AG09319 (cell line): ENCODE results near the gene ELFN2.
"Not testable (repeated sequence)": the region's sequence is repeated elsewhere in the genome, so short reads cannot be mapped to it uniquely, and the experiment has no call there.

Experiments used
- DNase-seq: peaks from one replicate; pipeline ENCODE4 v3.0.0-alpha.2; 2010; ENCODE audit warnings: low read depth; ENCODE audit errors: extremely low read depth
- TF ChIP-seq, protein P1 (sequence below): IDR thresholded peaks from 2 replicates; pipeline ENCODE4 v1.5.1; 2011; ENCODE audit warnings: low read depth, mild to moderate bottlenecking, inconsistent platforms, low read length, moderate library complexity

Gene ELFN2

DNA sequence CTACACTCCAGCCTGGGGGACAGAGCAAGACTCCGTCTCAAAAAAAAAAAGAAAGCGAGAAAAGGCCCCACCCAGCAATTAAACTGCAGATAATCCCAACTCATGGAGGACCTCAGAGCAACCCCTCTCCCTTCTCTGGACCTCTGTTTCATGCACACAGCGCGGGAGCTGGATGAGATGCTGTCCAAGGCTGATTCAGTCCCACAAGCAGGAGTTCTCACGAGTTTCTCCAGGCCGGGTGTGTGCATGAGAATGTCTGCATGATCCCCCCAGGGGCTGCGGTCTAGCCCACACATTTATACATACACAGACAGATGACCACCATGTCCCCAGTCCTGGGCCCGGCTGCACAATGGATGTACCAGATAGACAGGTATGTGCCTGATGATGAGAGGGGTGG is 19.4 kb downstream of the ELFN2 start:
- TF ChIP-seq, protein P1, sequence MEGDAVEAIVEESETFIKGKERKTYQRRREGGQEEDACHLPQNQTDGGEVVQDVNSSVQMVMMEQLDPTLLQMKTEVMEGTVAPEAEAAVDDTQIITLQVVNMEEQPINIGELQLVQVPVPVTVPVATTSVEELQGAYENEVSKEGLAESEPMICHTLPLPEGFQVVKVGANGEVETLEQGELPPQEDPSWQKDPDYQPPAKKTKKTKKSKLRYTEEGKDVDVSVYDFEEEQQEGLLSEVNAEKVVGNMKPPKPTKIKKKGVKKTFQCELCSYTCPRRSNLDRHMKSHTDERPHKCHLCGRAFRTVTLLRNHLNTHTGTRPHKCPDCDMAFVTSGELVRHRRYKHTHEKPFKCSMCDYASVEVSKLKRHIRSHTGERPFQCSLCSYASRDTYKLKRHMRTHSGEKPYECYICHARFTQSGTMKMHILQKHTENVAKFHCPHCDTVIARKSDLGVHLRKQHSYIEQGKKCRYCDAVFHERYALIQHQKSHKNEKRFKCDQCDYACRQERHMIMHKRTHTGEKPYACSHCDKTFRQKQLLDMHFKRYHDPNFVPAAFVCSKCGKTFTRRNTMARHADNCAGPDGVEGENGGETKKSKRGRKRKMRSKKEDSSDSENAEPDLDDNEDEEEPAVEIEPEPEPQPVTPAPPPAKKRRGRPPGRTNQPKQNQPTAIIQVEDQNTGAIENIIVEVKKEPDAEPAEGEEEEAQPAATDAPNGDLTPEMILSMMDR: no peak
- DNase-seq: no peak

DNA sequence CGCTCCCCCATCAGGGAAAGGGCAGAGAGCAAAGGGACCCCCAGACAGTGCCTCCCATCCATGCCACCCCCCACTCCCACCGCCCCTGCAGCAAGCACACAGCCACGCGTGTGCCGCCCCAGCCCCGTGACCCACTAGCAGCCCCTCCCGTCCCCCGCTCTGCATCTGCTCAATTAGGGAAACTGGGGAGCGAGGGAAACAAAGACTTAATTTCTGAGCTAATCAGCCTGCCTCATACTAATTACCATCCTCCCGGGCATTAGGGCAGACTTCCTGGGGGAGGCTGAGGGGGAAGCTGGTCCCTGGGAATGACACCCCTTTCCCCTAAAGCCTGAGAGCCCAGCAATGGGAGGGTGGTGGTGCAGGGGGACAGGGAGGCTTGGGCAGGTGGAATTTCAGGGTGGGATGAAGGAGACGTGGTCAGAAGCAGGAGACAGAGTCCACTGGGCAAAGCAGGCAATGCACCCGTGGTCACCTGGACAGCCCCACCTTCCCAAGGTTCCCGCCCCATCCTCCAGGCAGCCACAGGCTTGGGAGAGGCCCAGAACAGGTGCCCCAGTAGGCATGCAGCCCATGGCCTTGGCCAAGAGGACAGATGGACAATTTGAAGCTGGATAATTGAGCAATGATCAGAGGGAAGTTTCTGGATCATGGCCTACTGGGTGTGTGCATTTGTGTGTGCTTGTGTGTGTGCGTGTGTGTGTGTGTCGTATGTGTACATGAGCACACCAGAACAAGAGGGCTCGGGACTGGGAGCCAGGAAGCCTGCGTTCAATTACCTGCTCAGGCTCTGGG is 20.6 kb downstream of the ELFN2 start:
- TF ChIP-seq, protein P1: no peak
- DNase-seq: no peak

DNA sequence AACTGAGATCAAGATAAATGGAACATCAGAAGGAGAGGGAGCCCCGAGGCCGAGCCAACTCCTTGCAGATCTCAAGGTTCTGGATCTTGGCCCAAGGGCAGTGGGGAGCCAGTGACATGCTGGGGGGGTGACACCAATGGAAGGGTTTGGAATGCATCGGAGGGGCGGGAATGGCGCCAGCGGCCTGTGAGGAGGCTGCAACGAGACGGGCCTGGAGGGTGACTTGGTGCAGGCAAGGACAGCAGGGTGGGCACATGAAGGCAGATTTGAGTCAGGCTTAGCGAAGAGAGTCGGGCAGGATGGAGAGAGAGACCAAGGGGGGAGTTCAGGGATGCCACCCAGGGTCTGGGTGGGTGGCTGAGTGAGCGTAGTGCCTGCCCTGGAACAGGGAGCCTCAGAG is 23.2 kb downstream of the ELFN2 start:
- no peak for DNase-seq
- TF ChIP-seq, protein P1: no peak

DNA sequence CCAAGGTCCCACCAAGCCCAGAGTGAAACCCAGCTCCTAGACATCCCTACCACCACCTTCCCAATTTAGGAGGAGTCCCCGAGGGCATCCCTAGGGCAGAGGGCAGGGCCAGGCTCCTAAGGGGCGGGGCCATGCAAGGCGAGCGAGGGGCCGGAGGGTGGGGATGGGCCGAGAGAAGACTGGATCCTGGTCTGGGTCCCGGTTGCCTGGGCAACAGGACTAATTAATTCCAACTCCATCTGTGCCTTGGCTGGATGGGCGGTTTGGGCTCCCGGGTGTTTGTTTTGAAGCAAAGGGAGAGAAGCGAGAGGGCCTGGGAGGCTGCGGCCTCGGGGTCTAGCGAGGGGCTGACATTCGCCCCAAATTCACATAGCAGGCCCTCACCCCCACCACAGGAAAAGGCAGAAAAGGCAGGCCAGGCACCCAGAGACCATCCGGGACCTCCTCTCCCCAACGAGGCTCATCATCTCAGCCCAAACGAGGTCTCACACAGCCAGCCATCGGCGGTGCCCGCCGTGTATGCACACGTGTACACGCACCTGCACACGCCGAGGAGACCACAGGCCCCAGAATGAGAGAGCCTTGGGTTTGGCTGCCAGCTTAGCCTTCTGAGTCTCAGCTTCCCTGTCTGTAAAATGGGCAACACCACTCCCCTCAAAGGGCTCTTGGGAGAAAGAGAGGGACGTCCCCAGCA is 23.9 kb downstream of the ELFN2 start:
- no peak for DNase-seq
- TF ChIP-seq, protein P1: no peak

DNA sequence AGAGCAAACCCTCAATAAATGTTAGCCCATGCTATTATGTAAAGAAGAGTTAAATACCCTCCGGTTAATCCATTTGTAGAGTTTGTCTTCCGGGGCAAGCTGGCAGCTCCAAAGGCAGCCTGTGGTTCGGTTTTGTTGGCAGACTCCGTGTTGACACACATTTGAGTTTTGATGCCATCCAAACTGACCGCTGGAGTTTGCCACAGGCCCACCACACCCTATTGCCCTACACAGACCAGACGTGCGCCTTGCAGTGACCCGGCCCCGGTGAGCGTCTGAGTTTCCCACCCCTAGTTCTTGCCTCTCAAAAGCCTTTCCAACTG is 25.1 kb downstream of the ELFN2 start:
- TF ChIP-seq, protein P1: no peak
- no peak for DNase-seq

DNA sequence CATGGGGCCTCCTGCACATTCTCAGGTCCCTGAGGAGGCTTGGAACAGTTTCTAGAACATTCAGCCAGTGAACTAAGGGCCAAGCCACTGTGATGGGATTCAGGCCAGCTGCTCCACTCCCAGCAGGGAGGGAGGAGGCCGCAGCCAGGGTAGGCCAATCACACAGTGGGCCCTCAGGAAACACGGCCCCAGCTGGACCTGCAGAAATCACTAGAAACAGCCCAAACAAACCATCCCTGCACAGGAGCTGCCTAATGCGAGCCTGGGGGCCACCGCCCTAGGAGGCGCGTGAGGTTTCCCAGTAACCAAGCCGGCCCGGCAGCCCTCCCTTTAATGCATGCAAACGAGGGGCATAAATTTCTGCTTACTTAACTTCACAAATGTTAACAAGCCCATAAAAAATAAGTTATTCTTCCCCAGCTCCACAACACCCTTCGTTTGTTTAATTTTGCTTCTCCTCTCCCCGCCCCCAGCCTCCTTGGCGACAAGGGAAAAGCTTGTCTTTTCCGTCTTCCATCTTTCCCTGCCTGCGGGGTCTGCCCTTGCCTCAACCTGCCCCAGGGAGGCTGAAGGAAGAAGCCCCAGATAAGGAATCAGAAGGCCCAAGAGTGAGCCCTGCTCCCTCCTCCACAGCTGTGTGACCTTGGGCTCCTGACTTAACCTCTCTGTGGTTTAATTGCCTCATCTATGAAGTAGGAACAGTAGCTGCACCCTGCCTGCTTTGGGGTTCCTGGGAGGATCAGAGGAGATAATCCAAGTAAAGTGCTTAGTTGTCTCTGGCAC is 25.7 kb downstream of the ELFN2 start:
- TF ChIP-seq, protein P1: no peak
- no peak for DNase-seq

DNA sequence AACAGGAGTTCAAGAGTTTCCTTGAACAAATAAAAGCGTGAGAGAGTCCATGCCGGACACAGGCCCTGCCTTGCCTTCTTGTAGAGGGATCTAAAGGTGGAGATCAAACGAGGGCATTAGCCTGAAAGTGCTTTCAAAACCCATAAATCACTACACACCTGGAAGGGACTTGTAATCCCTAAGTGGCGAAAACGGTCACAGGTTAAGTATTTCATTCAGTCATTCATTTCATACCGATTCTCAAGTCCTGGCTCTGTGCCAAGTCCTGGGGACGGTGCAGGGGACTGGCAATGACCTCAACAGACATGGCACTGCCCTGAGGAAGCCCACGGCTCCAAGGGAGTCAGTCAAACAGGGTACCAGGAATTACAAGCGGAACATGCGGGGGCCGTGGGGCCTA is 26.6 kb downstream of the ELFN2 start:
- DNase-seq: no peak

DNA sequence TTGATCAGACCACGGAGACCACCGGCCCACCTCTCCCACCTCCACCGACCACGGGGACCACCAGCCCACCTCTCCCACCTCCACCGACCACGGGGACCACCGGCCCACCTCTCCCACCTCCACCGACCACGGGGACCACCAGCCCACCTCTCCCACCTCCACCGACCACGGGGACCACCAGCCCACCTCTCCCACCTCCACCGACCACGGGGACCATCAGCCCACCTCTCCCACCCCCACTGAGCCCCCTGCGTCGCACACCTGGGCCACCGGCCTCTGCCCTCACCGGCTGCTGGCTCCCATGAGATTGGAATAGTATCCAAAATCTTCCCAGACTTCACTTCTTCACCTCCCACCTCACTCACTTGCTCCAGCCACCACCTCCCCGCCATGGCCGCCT is 27.8 kb downstream of the ELFN2 start:
- DNase-seq: not testable (repeated sequence)

More for the DNA sequence above, 26.6 kb downstream of the ELFN2 start:
- TF ChIP-seq, protein P1: no peak
